Left forelimb (tissue), 1 donor: ENCODE measurements around the gene SV2C.

ENCODE experiments used
- DNase-seq: peaks from one replicate; pipeline ENCODE4 v3.0.0-alpha.2; 2018; ENCODE audit warnings: low spot score

The SV2C gene

GRCh38 chr5:76099286-76099702, 16.1 kb downstream of the SV2C start:
- DNase-seq = no peak

DNA sequence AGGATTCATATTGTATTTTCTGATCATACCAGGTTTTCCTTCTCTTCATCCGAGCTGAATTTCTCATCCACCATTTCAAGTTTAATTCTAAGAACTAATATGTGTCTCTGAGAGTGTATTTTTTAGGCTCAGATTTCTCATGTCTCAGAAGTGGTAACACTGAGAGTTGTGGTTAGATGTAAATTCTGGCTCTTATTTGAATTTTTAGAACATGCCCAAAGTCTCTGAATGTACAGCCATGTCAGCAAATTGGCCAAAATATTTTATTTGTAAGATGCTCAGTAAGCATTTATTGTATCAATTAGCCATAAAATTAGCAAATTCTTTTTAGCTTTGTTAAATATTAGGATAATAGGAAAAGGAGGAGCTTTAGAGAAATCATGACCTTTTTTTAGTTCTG, 16.6 kb downstream of the SV2C start:
- no peak for DNase-seq

GRCh38 chr5:76104027-76104426, 20.8 kb downstream of the SV2C start:
- peak; percentile 66 for DNase-seq

GRCh38 chr5:76106149-76106548, 23.0 kb downstream of the SV2C start:
- DNase-seq = no peak

GRCh38 chr5:76111477-76112174, 28.4 kb downstream of the SV2C start:
- DNase-seq = no peak

DNA sequence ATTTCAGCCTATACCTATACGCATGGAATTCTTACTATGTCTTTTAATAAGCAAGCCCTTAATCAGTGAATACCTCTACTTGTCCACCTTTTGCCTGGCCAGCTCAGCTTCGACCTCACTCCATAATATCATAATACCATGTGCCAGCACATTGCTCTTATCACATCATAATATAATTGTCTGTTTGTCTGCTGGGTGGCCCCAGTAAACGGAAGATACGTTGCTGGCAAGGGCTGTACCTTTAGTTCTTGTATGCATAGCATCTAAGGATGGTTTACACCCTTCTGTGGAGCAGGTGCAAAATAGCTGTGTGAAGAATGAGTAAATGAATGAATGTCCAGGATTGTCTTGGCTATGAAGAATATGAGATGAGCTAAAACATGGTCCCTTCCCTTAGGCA, 29.9 kb downstream of the SV2C start:
- DNase-seq = no peak

DNA sequence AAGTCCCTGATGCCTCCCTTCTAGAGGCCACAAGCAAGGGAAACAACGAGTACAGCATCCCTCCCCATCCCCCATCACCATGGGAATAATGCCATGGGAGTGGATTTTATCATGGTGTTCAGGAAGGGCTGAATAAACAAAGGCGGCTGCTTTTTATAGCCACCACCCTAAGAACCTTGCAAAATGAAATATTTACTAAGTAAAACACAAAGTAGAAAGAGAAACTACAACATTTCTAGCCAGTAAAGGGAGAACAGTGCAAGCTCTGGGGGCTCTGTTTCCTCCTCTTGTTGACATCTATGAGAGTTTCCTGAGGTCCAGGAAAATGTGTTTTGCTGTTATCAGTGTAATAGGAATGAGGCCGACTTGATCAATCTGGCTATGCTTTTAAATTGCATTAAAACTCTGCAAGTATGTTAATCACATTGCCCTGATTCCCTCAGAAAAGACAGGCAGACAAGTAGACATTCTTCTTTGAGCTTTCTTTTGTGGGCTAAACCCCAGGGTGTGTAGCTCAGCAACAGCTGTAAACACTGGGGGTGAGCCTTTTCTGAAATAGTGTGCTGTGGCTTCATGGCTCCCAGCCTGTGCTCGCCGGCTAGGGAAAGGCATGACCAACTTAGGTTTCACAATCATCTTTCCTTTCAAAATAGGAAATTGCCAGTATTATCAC, 31.1 kb downstream of the SV2C start:
- no peak for DNase-seq

DNA sequence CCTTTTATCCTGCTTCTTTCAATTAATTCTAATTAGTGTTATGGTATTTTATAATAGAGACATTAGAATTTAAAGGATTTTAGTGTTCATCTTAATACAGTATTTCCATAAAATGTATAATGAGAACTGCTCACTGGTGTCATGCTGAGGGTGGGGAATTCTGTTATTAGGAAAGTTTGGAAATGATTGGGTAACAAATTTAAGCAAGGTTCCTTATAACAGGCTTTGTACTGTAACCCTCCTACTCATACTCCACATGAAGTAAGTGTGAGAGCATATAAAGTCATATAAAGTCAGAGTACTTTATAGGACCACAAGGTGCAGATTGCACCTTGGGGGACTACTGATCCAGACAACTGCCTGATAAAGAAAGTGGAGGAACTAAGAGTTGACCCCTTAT, 42.2 kb downstream of the SV2C start:
- no peak for DNase-seq

GRCh38 chr5:76125888-76126287, 42.7 kb downstream of the SV2C start:
- no peak for DNase-seq

DNA sequence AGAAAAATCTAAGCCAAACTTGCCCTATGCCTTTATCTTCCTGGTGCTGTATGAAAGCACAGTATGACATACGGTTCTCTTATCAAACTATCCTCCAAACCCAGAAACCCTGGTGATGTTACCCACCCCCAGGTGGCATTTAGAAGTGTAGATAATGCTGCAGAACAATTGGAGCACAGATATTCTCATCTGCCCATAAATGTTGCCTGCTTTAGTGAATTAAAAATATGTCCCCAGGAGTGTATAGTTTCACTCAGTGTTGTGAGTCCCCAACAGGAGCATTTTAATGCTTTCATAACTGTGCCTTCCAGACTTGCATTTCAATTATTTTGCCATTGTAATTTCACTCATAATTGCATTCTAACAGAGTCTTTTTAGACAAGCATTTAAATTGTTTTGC, 50.8 kb downstream of the SV2C start:
- DNase-seq = no peak

GRCh38 chr5:76134646-76135045, 51.5 kb downstream of the SV2C start:
- no peak for DNase-seq

DNA sequence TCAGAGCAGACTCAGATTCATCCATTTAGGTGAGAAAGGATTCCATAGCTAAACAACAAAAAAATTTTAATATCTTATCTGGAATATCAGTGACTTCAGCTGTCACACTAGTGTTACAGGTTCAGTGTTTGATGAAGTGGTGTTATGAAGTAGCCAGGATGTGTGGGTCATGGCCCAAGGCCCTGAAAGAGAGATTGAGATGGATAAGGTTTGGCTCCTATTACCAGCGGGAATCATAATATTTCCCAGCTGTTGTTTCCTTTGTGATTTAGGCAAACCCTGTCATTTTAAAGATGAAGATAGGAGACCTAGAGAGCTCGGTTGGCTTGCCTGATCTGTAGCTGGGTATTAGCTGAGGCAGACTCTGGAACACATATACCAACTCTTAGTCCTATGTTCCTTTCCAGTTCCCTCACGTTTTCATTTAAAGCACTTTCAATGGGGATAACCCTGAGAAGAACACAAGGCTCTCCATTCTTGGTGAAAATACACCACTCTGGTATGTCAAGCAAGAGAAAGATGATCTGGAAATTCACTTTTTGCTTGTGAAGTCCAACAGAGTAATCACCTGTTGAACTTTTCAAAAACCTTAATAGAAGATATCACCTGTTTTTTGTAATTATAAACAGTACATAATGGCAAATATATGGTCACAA, 54.8 kb downstream of the SV2C start:
- no peak for DNase-seq

DNA sequence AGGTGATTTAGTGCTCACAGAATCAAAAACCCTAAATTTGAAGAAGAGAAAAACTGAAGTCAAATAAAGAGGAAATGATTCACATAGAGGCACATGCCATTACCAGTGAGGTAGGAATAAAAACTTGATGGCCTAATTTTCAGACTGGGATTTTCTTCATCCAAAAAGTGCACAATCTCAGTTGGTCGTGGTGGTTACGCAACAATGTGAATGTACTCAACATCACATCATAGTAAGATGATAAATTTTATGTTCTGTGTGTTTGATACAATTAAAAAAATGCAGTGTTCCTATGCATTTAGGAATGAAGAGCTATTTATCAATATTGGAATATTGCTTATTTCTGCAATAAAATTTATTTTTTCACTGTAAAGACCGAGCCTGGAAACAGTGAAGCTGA, 60.7 kb downstream of the SV2C start:
- no peak for DNase-seq

DNA sequence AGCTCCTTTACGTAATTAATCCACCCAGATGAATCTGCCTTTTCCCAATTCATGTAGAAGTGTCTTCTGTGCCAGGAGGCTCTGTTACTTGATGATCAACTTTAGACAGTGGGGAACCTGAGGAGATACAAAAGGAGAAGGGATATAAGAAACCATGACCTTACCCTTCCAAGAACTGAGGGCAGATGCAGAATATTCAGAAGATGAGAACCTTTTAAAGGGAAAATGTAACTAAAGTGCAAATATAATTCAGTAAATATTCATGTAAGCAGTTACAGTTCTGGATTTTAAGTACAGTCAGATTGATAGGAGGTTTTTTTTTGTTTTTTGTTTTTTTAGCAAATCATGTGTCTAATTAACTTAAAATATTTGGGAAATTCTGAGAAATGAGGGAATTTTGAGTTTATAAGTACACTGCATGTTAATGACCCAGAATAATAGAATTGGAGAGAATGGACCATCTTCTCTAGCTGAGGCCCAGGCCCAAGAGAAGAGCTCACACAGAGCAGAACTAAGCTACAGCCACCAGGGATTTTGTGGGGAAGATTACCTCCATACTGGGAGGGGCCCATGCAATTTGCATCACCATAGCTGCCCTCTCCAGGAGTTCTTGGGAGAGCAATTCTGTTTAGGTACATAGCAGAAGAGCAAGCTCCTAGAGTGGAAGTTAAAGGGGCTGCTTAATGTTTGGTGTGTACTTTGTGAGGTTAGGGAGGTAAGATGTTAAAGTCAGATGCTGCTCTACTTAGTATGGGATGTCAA, 61.5 kb downstream of the SV2C start:
- no peak for DNase-seq

- no peak for DNase-seq
Observed at GRCh38 chr5:76145945-76146344, 62.8 kb downstream of the SV2C start.

GRCh38 chr5:76149636-76150035, 66.5 kb downstream of the SV2C start:
- DNase-seq = no peak

GRCh38 chr5:76152161-76152560, 69.0 kb downstream of the SV2C start:
- DNase-seq = no peak

DNA sequence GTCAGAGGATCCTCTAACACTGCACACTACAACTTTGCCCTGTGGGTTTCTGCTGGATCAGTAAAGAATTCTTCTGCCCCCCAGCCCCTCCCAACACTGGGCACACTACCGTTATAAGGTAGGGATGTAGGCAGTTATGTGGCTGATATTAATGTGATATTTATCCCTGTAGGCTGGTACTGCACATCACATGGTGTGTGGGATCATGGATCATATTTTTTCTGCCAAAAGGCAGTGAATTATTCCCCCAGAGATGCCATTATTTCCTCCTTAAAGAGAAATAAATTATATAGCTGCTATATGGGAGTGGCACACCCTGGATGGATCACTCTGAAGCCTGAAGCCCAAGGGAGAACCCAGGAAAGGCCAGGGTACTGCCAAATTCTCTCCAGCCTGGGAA, 69.5 kb downstream of the SV2C start:
- DNase-seq = no peak

GRCh38 chr5:76153271-76153670, 70.1 kb downstream of the SV2C start:
- no peak for DNase-seq

- no peak for DNase-seq
Observed at GRCh38 chr5:76154009-76154690, 71.0 kb downstream of the SV2C start.

GRCh38 chr5:76155536-76155935, 72.4 kb downstream of the SV2C start:
- DNase-seq = no peak

- no peak for DNase-seq
Observed at GRCh38 chr5:76162335-76162734, 79.2 kb downstream of the SV2C start.
